Neuronal stem cell (in vitro differentiated cells): ENCODE measurements around the gene MANF.

Experiments used
- DNase-seq: peaks from one replicate; pipeline ENCODE4 v3.0.0-alpha.2; 2013; ENCODE audit warnings: low spot score
- H2AFZ ChIP-seq: one replicate; pipeline ENCODE4 v1.6.1; 2013; ENCODE audit warnings: mild to moderate bottlenecking, low read length, inconsistent platforms
- H2AK5ac ChIP-seq: 2 replicates; pipeline ENCODE4 v1.6.1; 2013; ENCODE audit warnings: low read depth, mild to moderate bottlenecking, inconsistent platforms, low read length, moderate library complexity, mixed read lengths
- H2BK120ac ChIP-seq: 2 replicates; pipeline ENCODE4 v1.6.1; 2013; ENCODE audit warnings: low read depth, mild to moderate bottlenecking, inconsistent platforms, low read length, moderate library complexity, mixed read lengths
- H2BK12ac ChIP-seq: one replicate; pipeline ENCODE4 v1.6.1; 2013; ENCODE audit warnings: low read length, inconsistent platforms
- H2BK15ac ChIP-seq: 2 replicates; pipeline ENCODE4 v1.6.1; 2013; ENCODE audit warnings: mild to moderate bottlenecking, low read length, inconsistent platforms, mixed read lengths
- H2BK5ac ChIP-seq: one replicate; pipeline ENCODE4 v1.6.1; 2013; ENCODE audit warnings: inconsistent platforms, mild to moderate bottlenecking, low read length, moderate library complexity
- H3K14ac ChIP-seq: one replicate; pipeline ENCODE4 v1.6.1; 2013; ENCODE audit warnings: low read length, inconsistent platforms
- H3K18ac ChIP-seq: 2 replicates; pipeline ENCODE4 v1.6.1; 2013; ENCODE audit warnings: low read length, inconsistent platforms
- H3K23ac ChIP-seq: 2 replicates; pipeline ENCODE4 v1.6.1; 2013; ENCODE audit warnings: low read depth, mild to moderate bottlenecking, mixed read lengths, low read length, inconsistent platforms; ENCODE audit not compliant: poor library complexity
- H3K27ac ChIP-seq: replicated peaks from 3 replicates; pipeline ENCODE4 v1.5.1; 2013; ENCODE audit warnings: low read length, inconsistent platforms
- H3K27me3 ChIP-seq, 3 experiments: 2 replicates each; pipeline ENCODE4 v1.6.1; 2013; ENCODE audit warnings: low read length in 3 of 3, mild to moderate bottlenecking in 2 of 3, inconsistent platforms in 1 of 3, low read depth in 1 of 3, mixed read lengths in 1 of 3, moderate library complexity in 1 of 3; ENCODE audit not compliant: control insufficient read depth in 3 of 3, insufficient read depth in 3 of 3
- H3K36me3 ChIP-seq, 2 donors: replicated peaks in 1 of 2; 2 replicates each; pipeline ENCODE4 v1.6.1; 2013; ENCODE audit warnings: low read length in 2 of 2; ENCODE audit not compliant: control insufficient read depth in 2 of 2, insufficient read depth in 2 of 2
- H3K4ac ChIP-seq: 2 replicates; pipeline ENCODE4 v1.6.1; 2013; ENCODE audit warnings: inconsistent platforms, mild to moderate bottlenecking, low read length, moderate library complexity
- H3K4me1 ChIP-seq, 2 donors: 1 replicate in 1 of 2; 2 replicates in 1 of 2; pipeline ENCODE4 v1.6.1; 2013; ENCODE audit warnings: low read length in 2 of 2, low read depth in 1 of 2; ENCODE audit not compliant: control insufficient read depth in 2 of 2, insufficient read depth in 1 of 2
- H3K4me2 ChIP-seq: one replicate; pipeline ENCODE4 v1.6.1; 2013; ENCODE audit warnings: mild to moderate bottlenecking, low read length, inconsistent platforms; ENCODE audit not compliant: insufficient read depth, poor library complexity, severe bottlenecking
- H3K4me3 ChIP-seq, 2 donors: 2 replicates each; pipeline ENCODE4 v1.5.1; 2013; ENCODE audit warnings: low read length in 2 of 2, mild to moderate bottlenecking in 2 of 2, inconsistent platforms in 1 of 2, moderate library complexity in 1 of 2
- H3K79me1 ChIP-seq: one replicate; pipeline ENCODE4 v1.6.1; 2013; ENCODE audit warnings: low read depth, mild to moderate bottlenecking, inconsistent platforms, low read length, moderate library complexity
- H3K9ac ChIP-seq: one replicate; pipeline ENCODE4 v1.6.1; 2013; ENCODE audit warnings: mild to moderate bottlenecking, low read depth, low read length, inconsistent platforms; ENCODE audit not compliant: poor library complexity
- H3K9me3 ChIP-seq, 2 donors: replicated peaks in 1 of 2; 2 replicates each; pipeline versions ENCODE3 to v1.6.1; 2013; ENCODE audit warnings: low read length in 2 of 2, mild to moderate bottlenecking in 2 of 2, inconsistent platforms in 1 of 2, low read depth in 1 of 2, mixed read lengths in 1 of 2, moderate library complexity in 1 of 2; ENCODE audit not compliant: control insufficient read depth in 2 of 2, insufficient read depth in 1 of 2
- H4K8ac ChIP-seq: one replicate; pipeline ENCODE4 v1.6.1; 2013; ENCODE audit warnings: low read depth, mild to moderate bottlenecking, inconsistent platforms, low read length, moderate library complexity
- H4K91ac ChIP-seq: one replicate; pipeline ENCODE4 v1.6.1; 2013; ENCODE audit warnings: low read length, low read depth, mild to moderate bottlenecking, inconsistent platforms; ENCODE audit not compliant: poor library complexity
- WGBS, 2 donors: extraction: QIAGEN DNeasy Blood & Tissue Kit; methylation state at CpG; one replicate each; pipeline ENCODE4 v1.1.7; 2013; ENCODE audit warnings: missing lambda C conversion rate in 2 of 2, mixed read lengths in 1 of 2; ENCODE audit not compliant: insufficient read length in 2 of 2, insufficient replicate concordance in 1 of 2; ENCODE audit errors: extremely low coverage in 2 of 2; 5-methylcytosine and 5-hydroxymethylcytosine counted together

Gene MANF

GRCh38 chr3:51353131-51353530, 32.0 kb upstream of the MANF start:
- no peak overlapping the region for H4K91ac ChIP-seq
- H3K9ac ChIP-seq = no peak overlapping the region
- no peak overlapping the region for H2BK120ac ChIP-seq
- H2BK5ac ChIP-seq = no peak overlapping the region
- no peak for DNase-seq
- no peaks in the 10 kb centered on the region for H3K9me3 ChIP-seq
- H3K27me3 ChIP-seq = peaks cover 0 to 4% (median 0%) of the 10 kb centered on the region in 3 experiments
- no CpG with 5 or more reads among the region's 4 CpGs for WGBS, 2 donors
- no peak overlapping the region for H2AK5ac ChIP-seq
- no peak overlapping the region for H3K4me2 ChIP-seq
- no peak overlapping the region for H3K4ac ChIP-seq
- no peak overlapping the region for H2BK15ac ChIP-seq
- no peak overlapping the region for H3K4me3 ChIP-seq
- H3K23ac ChIP-seq = no peak overlapping the region
- H3K27ac ChIP-seq = no peak overlapping the region
- no peak overlapping the region for H2BK12ac ChIP-seq
- H4K8ac ChIP-seq = no peak overlapping the region
- H3K18ac ChIP-seq = no peak overlapping the region
- H3K79me1 ChIP-seq = no peaks in the 10 kb centered on the region
- peaks cover 0 to 8% of the 10 kb centered on the region in 2 donors for H3K4me1 ChIP-seq
- peaks cover 0 to 4% of the 10 kb centered on the region in 2 donors for H3K36me3 ChIP-seq
- H3K14ac ChIP-seq = no peak overlapping the region
- no peak overlapping the region for H2AFZ ChIP-seq

- no peak overlapping the region for H3K27ac ChIP-seq
- no peak overlapping the region for H3K4me2 ChIP-seq
- H2BK12ac ChIP-seq = no peak overlapping the region
- no peak overlapping the region for H3K14ac ChIP-seq
- H2AK5ac ChIP-seq = no peak overlapping the region
- H3K9ac ChIP-seq = no peak overlapping the region
- H3K9me3 ChIP-seq = no peaks in the 10 kb centered on the region
- no peak overlapping the region for H3K18ac ChIP-seq
- no peak overlapping the region for H2AFZ ChIP-seq
- no peaks in the 10 kb centered on the region for H3K79me1 ChIP-seq
- peaks cover 0 to 8% of the 10 kb centered on the region in 2 donors for H3K4me1 ChIP-seq
- no peak overlapping the region for H4K91ac ChIP-seq
- no peak for DNase-seq
- H2BK15ac ChIP-seq = no peak overlapping the region
- no peak overlapping the region for H4K8ac ChIP-seq
- peaks cover 0 to 4% of the 10 kb centered on the region in 2 donors for H3K36me3 ChIP-seq
- peaks cover 0 to 7% (median 0%) of the 10 kb centered on the region in 3 experiments for H3K27me3 ChIP-seq
- no peak overlapping the region for H2BK120ac ChIP-seq
- no peak overlapping the region for H3K23ac ChIP-seq
- H3K4ac ChIP-seq = no peak overlapping the region
- H2BK5ac ChIP-seq = no peak overlapping the region
- WGBS, 2 donors = no CpG with 5 or more reads among the region's 1 CpG
- H3K4me3 ChIP-seq = no peak overlapping the region
Observed at GRCh38 chr3:51353691-51354090, 31.4 kb upstream of the MANF start.

GRCh38 chr3:51354172-51354571, 30.9 kb upstream of the MANF start:
- Histone ChIP-seq H2AK5ac (no peak overlapping the region), H3K9me3 (no peaks in the 10 kb centered on the region), H3K4me1 (peaks cover 0 to 8% of the 10 kb centered on the region in 2 donors), H2BK120ac (no peak overlapping the region), H2BK12ac (no peak overlapping the region), H3K4me2 (no peak overlapping the region), H3K23ac (no peak overlapping the region), H3K4ac (no peak overlapping the region), H2BK5ac (no peak overlapping the region), H3K4me3 (no peak overlapping the region), H3K14ac (no peak overlapping the region), H4K91ac (no peak overlapping the region), H2AFZ (no peak overlapping the region), H3K79me1 (no peaks in the 10 kb centered on the region), H3K18ac (no peak overlapping the region), H4K8ac (no peak overlapping the region), H3K36me3 (peaks cover 0 to 4% of the 10 kb centered on the region in 2 donors), H3K27ac (no peak overlapping the region), H3K27me3 (peaks cover 0 to 7% (median 0%) of the 10 kb centered on the region in 3 experiments), H2BK15ac (no peak overlapping the region), H3K9ac (no peak overlapping the region)
- no CpG with 5 or more reads among the region's 2 CpGs for WGBS, 2 donors
- no peak for DNase-seq

DNA sequence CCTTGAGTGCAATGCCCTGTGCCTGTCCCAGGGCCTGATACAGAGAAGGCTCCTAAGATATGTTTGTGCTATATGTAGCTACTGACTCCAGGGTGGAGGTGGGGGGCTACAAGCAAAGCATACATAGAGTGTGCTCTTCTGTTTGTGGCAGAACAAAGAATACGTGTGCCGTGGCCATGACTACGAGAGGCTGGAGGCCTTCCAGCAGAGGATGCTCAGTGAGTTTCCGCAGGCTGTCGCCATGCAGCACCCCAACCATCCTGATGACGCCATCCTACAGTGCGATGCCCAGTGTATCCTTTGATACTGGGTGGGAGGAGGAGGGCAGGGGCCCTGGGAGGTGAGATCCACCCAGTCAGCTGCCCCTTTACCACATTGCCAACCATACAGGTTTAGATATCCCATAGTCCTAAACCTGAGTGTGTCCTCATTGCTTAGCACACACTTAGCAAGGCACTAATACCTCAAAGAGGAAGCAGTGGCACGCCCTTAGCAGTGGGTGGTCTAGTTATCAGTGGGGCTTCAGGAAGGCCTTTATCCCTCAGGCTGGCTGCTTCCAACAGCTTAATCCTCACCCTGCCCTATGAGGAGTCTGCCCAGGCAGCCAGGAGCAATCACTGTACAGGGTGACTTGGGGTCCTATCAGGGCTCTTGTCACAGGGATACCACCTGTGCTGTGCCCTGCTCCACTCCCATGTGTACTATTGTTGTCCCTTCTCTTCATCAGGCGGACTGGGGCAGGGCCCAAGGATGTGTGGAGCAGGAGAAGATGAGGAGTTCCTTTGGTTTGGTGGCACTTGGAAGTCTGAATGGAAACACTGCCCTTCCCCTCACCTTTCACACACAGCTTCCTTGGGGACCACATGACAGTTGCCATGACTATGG, 30.1 kb upstream of the MANF start:
- H3K9me3 ChIP-seq = no peaks in the 10 kb centered on the region

More for the DNA sequence above, 30.1 kb upstream of the MANF start:
- no peak overlapping the region for H2BK12ac ChIP-seq
- peak overlapping the region; percentile 39 for H3K18ac ChIP-seq
- peaks cover 0 to 6% of the 10 kb centered on the region in 2 donors for H3K36me3 ChIP-seq
- no peak overlapping the region for H2BK15ac ChIP-seq
- H3K4me1 ChIP-seq = peaks cover 0 to 8% of the 10 kb centered on the region in 2 donors
- peaks cover 0 to 7% (median 0%) of the 10 kb centered on the region in 3 experiments for H3K27me3 ChIP-seq
- no peak overlapping the region for H3K27ac ChIP-seq
- no peak overlapping the region for H3K23ac ChIP-seq
- no peaks in the 10 kb centered on the region for H3K79me1 ChIP-seq
- no peak overlapping the region for H3K4ac ChIP-seq
- no peak overlapping the region for H3K14ac ChIP-seq
- H2BK5ac ChIP-seq = no peak overlapping the region
- no peak overlapping the region for H2BK120ac ChIP-seq
- DNase-seq = no peak
- H2AFZ ChIP-seq = no peak overlapping the region
- WGBS, 2 donors = no CpG with 5 or more reads among the region's 9 CpGs
- H3K4me3 ChIP-seq = peak overlapping the region in 1 of 2 donors; percentile 32
- H2AK5ac ChIP-seq = no peak overlapping the region
- H3K9ac ChIP-seq = no peak overlapping the region
- H4K8ac ChIP-seq = no peak overlapping the region
- no peak overlapping the region for H3K4me2 ChIP-seq
- H4K91ac ChIP-seq = no peak overlapping the region
